ENCODE results near the gene DSC2.

The DSC2 gene

DNA sequence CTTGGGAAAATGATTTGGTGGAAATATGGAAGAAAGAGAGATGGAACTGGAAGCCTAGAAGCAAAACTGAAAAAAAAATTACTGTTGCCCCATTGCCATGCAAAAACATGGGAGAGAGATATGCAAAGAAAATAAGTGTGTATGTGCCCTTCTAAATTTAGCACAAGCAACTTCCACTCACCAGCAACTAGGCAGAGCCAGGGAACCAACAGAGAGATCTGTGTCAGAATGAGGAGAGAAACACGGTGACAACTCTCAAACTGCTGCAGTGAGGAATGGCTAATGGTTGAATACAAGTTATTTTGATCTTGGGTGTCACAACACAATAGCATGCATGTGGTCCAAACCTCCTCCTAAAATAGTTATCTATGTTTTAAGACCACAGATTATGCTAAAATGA is 10.9 kb downstream of the DSC2 start:
- H3K36me3 ChIP-seq, result no peaks in the 10 kb centered on the region
- no peak overlapping the region for H3K4me3 ChIP-seq (ENCODE audit: low read depth, low read length)
- no peaks in the 10 kb centered on the region for H3K9me3 ChIP-seq
- no peaks in the 10 kb centered on the region for H3K4me1 ChIP-seq
- TF ChIP-seq, protein P1, sequence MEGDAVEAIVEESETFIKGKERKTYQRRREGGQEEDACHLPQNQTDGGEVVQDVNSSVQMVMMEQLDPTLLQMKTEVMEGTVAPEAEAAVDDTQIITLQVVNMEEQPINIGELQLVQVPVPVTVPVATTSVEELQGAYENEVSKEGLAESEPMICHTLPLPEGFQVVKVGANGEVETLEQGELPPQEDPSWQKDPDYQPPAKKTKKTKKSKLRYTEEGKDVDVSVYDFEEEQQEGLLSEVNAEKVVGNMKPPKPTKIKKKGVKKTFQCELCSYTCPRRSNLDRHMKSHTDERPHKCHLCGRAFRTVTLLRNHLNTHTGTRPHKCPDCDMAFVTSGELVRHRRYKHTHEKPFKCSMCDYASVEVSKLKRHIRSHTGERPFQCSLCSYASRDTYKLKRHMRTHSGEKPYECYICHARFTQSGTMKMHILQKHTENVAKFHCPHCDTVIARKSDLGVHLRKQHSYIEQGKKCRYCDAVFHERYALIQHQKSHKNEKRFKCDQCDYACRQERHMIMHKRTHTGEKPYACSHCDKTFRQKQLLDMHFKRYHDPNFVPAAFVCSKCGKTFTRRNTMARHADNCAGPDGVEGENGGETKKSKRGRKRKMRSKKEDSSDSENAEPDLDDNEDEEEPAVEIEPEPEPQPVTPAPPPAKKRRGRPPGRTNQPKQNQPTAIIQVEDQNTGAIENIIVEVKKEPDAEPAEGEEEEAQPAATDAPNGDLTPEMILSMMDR (IDR thresholded peaks at IDR 0.05; ENCODE audit: low read depth, low read length), result no peak
- no peak for DNase-seq
- H3K27me3 ChIP-seq, result no peaks in the 10 kb centered on the region

DNA sequence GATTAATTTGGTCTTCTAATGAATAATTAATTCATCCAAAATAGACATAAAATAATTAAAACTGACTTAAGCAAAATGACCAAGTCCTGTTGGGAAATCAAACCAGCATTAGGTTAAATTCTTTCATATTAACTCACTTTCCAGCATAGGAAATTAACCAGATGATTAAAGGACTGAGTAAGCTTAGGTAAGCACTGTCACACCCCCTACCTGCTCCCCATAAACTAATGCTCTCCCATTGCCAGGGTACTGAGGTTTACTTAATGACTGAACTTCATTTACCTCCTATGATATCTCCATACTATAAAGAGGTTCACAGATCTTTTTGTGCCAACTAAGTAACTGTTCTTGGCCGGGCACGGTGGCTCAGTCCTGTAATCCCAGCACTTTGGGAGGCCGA is 13.7 kb downstream of the DSC2 start:
- H3K4me1 ChIP-seq, result no peaks in the 10 kb centered on the region
- no peak overlapping the region for H3K4me3 ChIP-seq (ENCODE audit: low read depth, low read length)
- TF ChIP-seq, protein P1 (IDR thresholded peaks at IDR 0.05; ENCODE audit: low read depth, low read length), result no peak

GRCh38 chr18:31079973-31080372 is 22.2 kb downstream of the DSC2 start:
- no peaks in the 10 kb centered on the region for H3K4me1 ChIP-seq
- TF ChIP-seq, protein P1 (IDR thresholded peaks at IDR 0.05; ENCODE audit: low read depth, low read length), result no peak
- no peaks in the 10 kb centered on the region for H3K36me3 ChIP-seq
- H3K4me3 ChIP-seq (ENCODE audit: low read depth, low read length), result no peak overlapping the region
- H3K9me3 ChIP-seq, result no peaks in the 10 kb centered on the region
- no peaks in the 10 kb centered on the region for H3K27me3 ChIP-seq
- DNase-seq, result no peak

More for the DNA sequence above, 13.7 kb downstream of the DSC2 start:
- no peaks in the 10 kb centered on the region for H3K36me3 ChIP-seq
- no peak for DNase-seq
- no peaks in the 10 kb centered on the region for H3K27me3 ChIP-seq
- H3K9me3 ChIP-seq, result no peaks in the 10 kb centered on the region

DNA sequence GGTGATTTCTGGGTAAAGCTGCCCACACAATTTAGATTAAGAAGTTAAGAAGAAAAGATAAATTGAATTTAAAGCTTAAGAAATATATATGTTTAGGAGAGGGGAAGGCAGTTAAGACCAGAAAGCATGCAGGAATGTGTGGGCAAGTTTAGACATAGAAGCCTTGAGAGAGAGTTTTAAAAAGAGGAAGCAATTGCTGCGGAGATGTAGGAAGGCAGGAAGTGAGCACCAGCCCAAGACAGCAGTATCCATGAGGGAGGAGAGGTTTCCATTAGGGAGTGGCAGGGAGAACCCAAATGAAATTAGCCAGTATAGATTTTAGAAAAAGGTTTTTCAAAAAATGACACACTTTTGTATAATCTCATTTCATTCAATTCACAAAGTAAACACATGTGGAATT is 24.3 kb downstream of the DSC2 start:
- H3K4me1 ChIP-seq, result no peaks in the 10 kb centered on the region
- H3K4me3 ChIP-seq (ENCODE audit: low read depth, low read length), result no peak overlapping the region
- DNase-seq, result no peak
- TF ChIP-seq, protein P1 (IDR thresholded peaks at IDR 0.05; ENCODE audit: low read depth, low read length), result no peak
- no peaks in the 10 kb centered on the region for H3K36me3 ChIP-seq
- H3K9me3 ChIP-seq, result no peaks in the 10 kb centered on the region
- no peaks in the 10 kb centered on the region for H3K27me3 ChIP-seq

- no peaks in the 10 kb centered on the region for H3K36me3 ChIP-seq
- TF ChIP-seq, protein P1 (IDR thresholded peaks at IDR 0.05; ENCODE audit: low read depth, low read length), result no peak
These were observed 30.0 kb downstream of the DSC2 start for GRCh38 chr18:31072175-31072574.

DNA sequence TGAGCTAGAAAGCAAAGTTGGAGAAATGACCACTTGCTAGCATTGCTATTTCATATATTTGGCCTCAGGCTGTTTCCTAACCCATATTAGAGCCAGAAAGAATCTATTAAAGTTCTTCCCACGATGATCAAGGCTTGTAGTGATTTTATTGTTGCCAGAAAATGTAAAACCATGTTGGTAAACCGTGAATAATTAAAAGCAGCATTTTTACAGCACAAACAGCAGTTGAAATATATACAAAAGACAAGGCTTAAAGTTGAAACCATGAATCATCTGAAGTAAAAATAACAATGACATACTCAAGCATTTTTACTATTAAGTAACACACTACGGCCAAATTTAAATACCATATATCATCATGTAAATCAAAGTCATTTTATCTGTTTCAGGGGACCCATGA is 32.0 kb downstream of the DSC2 start:
- Histone ChIP-seq H3K9me3 (no peaks in the 10 kb centered on the region), H3K36me3 (no peaks in the 10 kb centered on the region), H3K4me1 (no peaks in the 10 kb centered on the region), H3K4me3 (ENCODE audit: low read depth, low read length) (no peak overlapping the region), H3K27me3 (no peaks in the 10 kb centered on the region)
- no peak for DNase-seq
- TF ChIP-seq, protein P1 (IDR thresholded peaks at IDR 0.05; ENCODE audit: low read depth, low read length), result no peak

More at GRCh38 chr18:31072175-31072574, 30.0 kb downstream of the DSC2 start:
- no peak for DNase-seq
- Histone ChIP-seq H3K9me3 (no peaks in the 10 kb centered on the region), H3K4me1 (no peaks in the 10 kb centered on the region), H3K4me3 (ENCODE audit: low read depth, low read length) (no peak overlapping the region), H3K27me3 (no peaks in the 10 kb centered on the region)

Measured in BE2C (cell line).